ENCODE measurements around the gene TUBA3D.
"Not testable (repeated sequence)": the region's sequence is repeated elsewhere in the genome, so short reads cannot be mapped to it uniquely, and the experiment has no call there.

GRCh38 chr2:131478850-131479461, 3.0 kb downstream of the TUBA3D start:
- TF ChIP-seq, protein P1, sequence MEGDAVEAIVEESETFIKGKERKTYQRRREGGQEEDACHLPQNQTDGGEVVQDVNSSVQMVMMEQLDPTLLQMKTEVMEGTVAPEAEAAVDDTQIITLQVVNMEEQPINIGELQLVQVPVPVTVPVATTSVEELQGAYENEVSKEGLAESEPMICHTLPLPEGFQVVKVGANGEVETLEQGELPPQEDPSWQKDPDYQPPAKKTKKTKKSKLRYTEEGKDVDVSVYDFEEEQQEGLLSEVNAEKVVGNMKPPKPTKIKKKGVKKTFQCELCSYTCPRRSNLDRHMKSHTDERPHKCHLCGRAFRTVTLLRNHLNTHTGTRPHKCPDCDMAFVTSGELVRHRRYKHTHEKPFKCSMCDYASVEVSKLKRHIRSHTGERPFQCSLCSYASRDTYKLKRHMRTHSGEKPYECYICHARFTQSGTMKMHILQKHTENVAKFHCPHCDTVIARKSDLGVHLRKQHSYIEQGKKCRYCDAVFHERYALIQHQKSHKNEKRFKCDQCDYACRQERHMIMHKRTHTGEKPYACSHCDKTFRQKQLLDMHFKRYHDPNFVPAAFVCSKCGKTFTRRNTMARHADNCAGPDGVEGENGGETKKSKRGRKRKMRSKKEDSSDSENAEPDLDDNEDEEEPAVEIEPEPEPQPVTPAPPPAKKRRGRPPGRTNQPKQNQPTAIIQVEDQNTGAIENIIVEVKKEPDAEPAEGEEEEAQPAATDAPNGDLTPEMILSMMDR (IDR thresholded peaks at IDR 0.05; ENCODE audit: poor library complexity) = not testable (repeated sequence)
- TF ChIP-seq EZH2 (IDR thresholded peaks at IDR 0.05; ENCODE audit: borderline replicate concordance) = not testable (repeated sequence)
